RWPE2 (cell line): Measurements from ENCODE around the gene SELENOP.

Experiments used
- ATAC-seq: fragments of 200-7000 bp; cut with Tn5 transposase; 3 replicates; pipeline ENCODE4 v1.9.1; 2021; ENCODE audit warnings: low read depth
- DNase-seq: peaks from one replicate; pipeline ENCODE4 v3.0.0-alpha.2; 2020; ENCODE audit warnings: low spot score
- H3K27ac ChIP-seq: fragments of 450-650 bp; 2 replicates; pipeline ENCODE4 v1.5.1; 2017; ENCODE audit warnings: mild to moderate bottlenecking; ENCODE audit not compliant: poor library complexity, severe bottlenecking
- H3K27me3 ChIP-seq: fragments of 250-450 bp; sonication (Bioruptor Pico); 2 replicates; pipeline ENCODE4 v1.5.1; 2021; ENCODE audit warnings: mild to moderate bottlenecking, moderate library complexity; ENCODE audit not compliant: insufficient read depth, poor library complexity, severe bottlenecking
- H3K36me3 ChIP-seq: fragments of 250-450 bp; sonication (Bioruptor Pico); 2 replicates; pipeline ENCODE4 v1.5.1; 2020; ENCODE audit warnings: low read depth, mild to moderate bottlenecking, moderate library complexity
- H3K4me1 ChIP-seq: fragments of 250-450 bp; sonication (Bioruptor Pico); 2 replicates; pipeline ENCODE4 v1.5.1; 2021; ENCODE audit warnings: mild to moderate bottlenecking, moderate library complexity; ENCODE audit not compliant: insufficient read depth, poor library complexity, severe bottlenecking
- H3K4me3 ChIP-seq: fragments of 250-450 bp; sonication (Bioruptor Pico); 2 replicates; pipeline ENCODE4 v1.5.1; 2021; ENCODE audit warnings: mild to moderate bottlenecking, moderate library complexity; ENCODE audit not compliant: severe bottlenecking
- H3K9me3 ChIP-seq: fragments of 250-450 bp; sonication (Bioruptor Pico); 2 replicates; pipeline ENCODE4 v1.5.1; 2021; ENCODE audit warnings: mild to moderate bottlenecking, moderate library complexity; ENCODE audit not compliant: severe bottlenecking
- CTCF ChIP-seq: fragments of 450-650 bp; IDR thresholded peaks from one replicate; pipeline ENCODE4 v1.5.1; 2017; ENCODE audit warnings: mild to moderate bottlenecking, moderate library complexity; ENCODE audit not compliant: poor library complexity, severe bottlenecking

SELENOP gene

GRCh38 chr5:42828671-42829070 is 17.0 kb upstream of the SELENOP start:
- DNase-seq (no peak), ATAC-seq (no peak)
- no peaks in the 10 kb centered on the region for H3K4me1 ChIP-seq
- no peak for TF ChIP-seq CTCF
- no peak overlapping the region for H3K27ac ChIP-seq
- no peaks in the 10 kb centered on the region for H3K27me3 ChIP-seq
- no peaks in the 10 kb centered on the region for H3K36me3 ChIP-seq
- H3K4me3 ChIP-seq = no peak overlapping the region
- H3K9me3 ChIP-seq = no peaks in the 10 kb centered on the region

GRCh38 chr5:42826757-42827515 is 15.2 kb upstream of the SELENOP start:
- H3K36me3 ChIP-seq = no peaks in the 10 kb centered on the region
- no peaks in the 10 kb centered on the region for H3K9me3 ChIP-seq
- no peak for DNase-seq
- H3K4me3 ChIP-seq = no peak overlapping the region
- TF ChIP-seq CTCF = no peak
- no peak overlapping the region for H3K27ac ChIP-seq
- ATAC-seq = no peak
- no peaks in the 10 kb centered on the region for H3K27me3 ChIP-seq
- H3K4me1 ChIP-seq = no peaks in the 10 kb centered on the region

GRCh38 chr5:42825422-42826148 is 13.9 kb upstream of the SELENOP start:
- Histone ChIP-seq H3K27ac (no peak overlapping the region), H3K27me3 (no peaks in the 10 kb centered on the region), H3K36me3 (no peaks in the 10 kb centered on the region), H3K4me1 (no peaks in the 10 kb centered on the region), H3K9me3 (no peaks in the 10 kb centered on the region), H3K4me3 (no peak overlapping the region)
- no peak for DNase-seq
- no peak for ATAC-seq
- TF ChIP-seq CTCF = no peak

GRCh38 chr5:42824347-42824976 is 12.8 kb upstream of the SELENOP start:
- no peaks in the 10 kb centered on the region for H3K27me3 ChIP-seq
- no peak for DNase-seq
- ATAC-seq = no peak
- no peak for TF ChIP-seq CTCF
- no peak overlapping the region for H3K4me3 ChIP-seq
- no peaks in the 10 kb centered on the region for H3K36me3 ChIP-seq
- no peaks in the 10 kb centered on the region for H3K9me3 ChIP-seq
- H3K4me1 ChIP-seq = no peaks in the 10 kb centered on the region
- no peak overlapping the region for H3K27ac ChIP-seq
